SW 1271 (cell line): ENCODE data around the gene ABCA5.

Experiments
- DNase-seq, 2 experiments: peaks; one replicate each; lab custom pipeline; 2025; lab: John Stamatoyannopoulos, UW

The ABCA5 gene

GRCh38 chr17:69327060-69327831, at the start of gene ABCA5:
Gene ABCA5, minus strand, starts transcription at chr17:69327133. Its CDS starts 12,718 bp downstream, at chr17:69314415.
- peak; percentile 59 to 81 for DNase-seq

- DNase-seq = no peak
Observed at GRCh38 chr17:69375229-69375628, 48.3 kb upstream of the ABCA5 start.

- DNase-seq = no peak
Observed at GRCh38 chr17:69373069-69373468, 46.1 kb upstream of the ABCA5 start.

- DNase-seq = no peak
Observed at GRCh38 chr17:69367298-69367697, 40.4 kb upstream of the ABCA5 start.

GRCh38 chr17:69363488-69364210, 36.7 kb upstream of the ABCA5 start:
- DNase-seq = no peak

GRCh38 chr17:69361156-69361555, 34.2 kb upstream of the ABCA5 start:
- no peak for DNase-seq

GRCh38 chr17:69358688-69359596, 32.0 kb upstream of the ABCA5 start:
- DNase-seq = no peak

GRCh38 chr17:69357701-69358100, 30.8 kb upstream of the ABCA5 start:
- no peak for DNase-seq

GRCh38 chr17:69356625-69357024, 29.7 kb upstream of the ABCA5 start:
- no peak for DNase-seq

GRCh38 chr17:69350911-69351310, 24.0 kb upstream of the ABCA5 start:
- no peak for DNase-seq

GRCh38 chr17:69348429-69348828, 21.5 kb upstream of the ABCA5 start:
- DNase-seq = no peak

- DNase-seq = no peak
Observed at GRCh38 chr17:69346766-69347165, 19.8 kb upstream of the ABCA5 start.

GRCh38 chr17:69344939-69345338, 18.0 kb upstream of the ABCA5 start:
- DNase-seq = no peak

- no peak for DNase-seq
Observed at GRCh38 chr17:69342896-69343644, 16.1 kb upstream of the ABCA5 start.

- no peak for DNase-seq
Observed at GRCh38 chr17:69339937-69340336, 13.0 kb upstream of the ABCA5 start.

GRCh38 chr17:69336996-69337395, 10.1 kb upstream of the ABCA5 start:
- no peak for DNase-seq

GRCh38 chr17:69336580-69336979, 9.6 kb upstream of the ABCA5 start:
- DNase-seq = no peak

GRCh38 chr17:69335058-69335457, 8.1 kb upstream of the ABCA5 start:
- peak in 1 of 2 experiments; percentile 35 for DNase-seq

GRCh38 chr17:69333561-69333960, 6.6 kb upstream of the ABCA5 start:
- no peak for DNase-seq

- no peak for DNase-seq
Observed at GRCh38 chr17:69331756-69332155, 4.8 kb upstream of the ABCA5 start.

- no peak for DNase-seq
Observed at GRCh38 chr17:69326377-69327059, 415 bp downstream of the ABCA5 start.
